ENCODE data around the gene ALMS1. TPM values are rescaled to one million over a fixed set of nuclear protein-coding genes. Genes with fewer than 3 reads are reported as not detected.

The ALMS1 gene
- total and polyA plus RNA-seq, 2 donors (not counting 3 experiments of a cell fraction or from before 2014, with no cell fraction given), result 5.7 to 15.4 TPM

DNA sequence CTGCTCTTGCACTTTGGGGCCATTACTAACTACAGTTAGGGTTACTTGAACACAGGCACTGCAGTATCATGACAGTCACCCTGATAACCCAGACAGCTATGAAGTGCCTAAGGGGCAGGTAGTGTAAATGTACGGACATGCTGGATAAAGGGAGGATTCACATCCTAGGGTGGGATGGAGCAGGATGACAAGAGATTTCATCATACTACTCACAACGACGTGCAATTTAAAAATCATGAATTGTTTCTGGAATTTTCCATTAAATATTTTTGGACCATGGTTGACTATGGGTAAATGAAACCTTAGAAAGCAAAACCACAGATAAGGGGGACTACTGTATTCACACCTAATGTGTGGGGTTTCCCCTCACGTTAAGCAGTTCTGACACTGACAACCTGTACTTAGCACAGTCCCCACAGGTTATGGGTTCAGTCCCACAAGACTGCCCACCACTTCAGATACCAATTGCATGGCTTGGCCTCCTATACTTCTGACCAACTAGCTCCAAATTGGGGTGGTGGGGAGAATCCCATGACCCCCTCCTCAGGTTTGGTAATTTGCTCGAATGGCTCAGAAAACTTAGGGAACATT lies 180.7 kb downstream of the ALMS1 start:
- BruUV-seq (replicated peaks), result no TSS peak
- ChIA-PET POLR2A (no interaction called here), CTCF (interaction anchor here (1.2 kb wide), 1 partner anchor 9 kb away, joined by 3 read pairs; no protein-coding TSS in a partner anchor)
- Histone ChIP-seq H3K79me2 (ENCODE audit: control insufficient read depth, insufficient read depth, low read length) (no peaks in the 10 kb centered on the region), H4K20me1 (replicated peaks; ENCODE audit: control insufficient read depth, extremely low read depth, insufficient read depth, low read length) (no peaks in the 10 kb centered on the region), H3K4me3 (replicated peaks in 1 of 3; ENCODE audit: insufficient read depth in 1 of 3, low read depth in 1 of 3, low read length in 3 of 3) (no peak overlapping the region), H3K9ac (replicated peaks; ENCODE audit: extremely low read depth, insufficient read depth, low read length) (no peak overlapping the region), H2AFZ (ENCODE audit: low read depth, low read length) (no peak overlapping the region), H3K27me3 (ENCODE audit: control insufficient read depth in 2 of 2, insufficient read depth in 2 of 2, low read length in 2 of 2) (no peaks in the 10 kb centered on the region), H3K9me3 (replicated peaks; ENCODE audit: control insufficient read depth, insufficient read depth, low read length) (no peaks in the 10 kb centered on the region), H3K27ac (ENCODE audit: insufficient read depth, low read depth, low read length) (no peak overlapping the region), H3K36me3 (ENCODE audit: control insufficient read depth in 2 of 2, extremely low read depth in 1 of 2, insufficient read depth in 2 of 2, low read length in 2 of 2) (no peaks in the 10 kb centered on the region), H3K4me2 (ENCODE audit: insufficient read depth, low read length) (no peak overlapping the region), H3K4me1 (ENCODE audit: control insufficient read depth, extremely low read depth, insufficient read depth, low read length) (no peaks in the 10 kb centered on the region), H3K9me1 (replicated peaks; ENCODE audit: control insufficient read depth, extremely low read depth, insufficient read depth, low read length) (no peaks in the 10 kb centered on the region)
- FAIRE-seq (no peak), DNase-seq (ENCODE audit: low read depth, low spot score) (no peak)
- dilution Hi-C loops (cut with MboI; ENCODE audit: extremely low pct_ligation_motif_present, low sequenced_read_pairs), result no loop called here
- no peak for TF ChIP-seq EZH2 (IDR thresholded peaks at IDR 0.05; ENCODE audit: borderline replicate concordance, low read depth, low read length, severe bottlenecking)
- no peak for TF ChIP-seq JUN (IDR thresholded peaks at IDR 0.05; ENCODE audit: borderline replicate concordance, insufficient read depth, insufficient read length, low read depth)
- no peak for TF ChIP-seq GATA2 (IDR thresholded peaks at IDR 0.05; ENCODE audit: insufficient read depth, insufficient read length, low read depth, low read length)
- TF ChIP-seq, protein P1, sequence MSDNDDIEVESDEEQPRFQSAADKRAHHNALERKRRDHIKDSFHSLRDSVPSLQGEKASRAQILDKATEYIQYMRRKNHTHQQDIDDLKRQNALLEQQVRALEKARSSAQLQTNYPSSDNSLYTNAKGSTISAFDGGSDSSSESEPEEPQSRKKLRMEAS (IDR thresholded peaks at IDR 0.05; ENCODE audit: insufficient read depth, insufficient read length), result no peak
- TF ChIP-seq MYC (IDR thresholded peaks at IDR 0.05; ENCODE audit: low read depth, low read length), result no peak
- TF ChIP-seq POLR2A (IDR thresholded peaks at IDR 0.05; ENCODE audit: low read depth, low read length), result no peak
- no peak for TF ChIP-seq FOS (IDR thresholded peaks at IDR 0.05; ENCODE audit: borderline replicate concordance, insufficient read depth, low read length)
- TF ChIP-seq, protein P2, sequence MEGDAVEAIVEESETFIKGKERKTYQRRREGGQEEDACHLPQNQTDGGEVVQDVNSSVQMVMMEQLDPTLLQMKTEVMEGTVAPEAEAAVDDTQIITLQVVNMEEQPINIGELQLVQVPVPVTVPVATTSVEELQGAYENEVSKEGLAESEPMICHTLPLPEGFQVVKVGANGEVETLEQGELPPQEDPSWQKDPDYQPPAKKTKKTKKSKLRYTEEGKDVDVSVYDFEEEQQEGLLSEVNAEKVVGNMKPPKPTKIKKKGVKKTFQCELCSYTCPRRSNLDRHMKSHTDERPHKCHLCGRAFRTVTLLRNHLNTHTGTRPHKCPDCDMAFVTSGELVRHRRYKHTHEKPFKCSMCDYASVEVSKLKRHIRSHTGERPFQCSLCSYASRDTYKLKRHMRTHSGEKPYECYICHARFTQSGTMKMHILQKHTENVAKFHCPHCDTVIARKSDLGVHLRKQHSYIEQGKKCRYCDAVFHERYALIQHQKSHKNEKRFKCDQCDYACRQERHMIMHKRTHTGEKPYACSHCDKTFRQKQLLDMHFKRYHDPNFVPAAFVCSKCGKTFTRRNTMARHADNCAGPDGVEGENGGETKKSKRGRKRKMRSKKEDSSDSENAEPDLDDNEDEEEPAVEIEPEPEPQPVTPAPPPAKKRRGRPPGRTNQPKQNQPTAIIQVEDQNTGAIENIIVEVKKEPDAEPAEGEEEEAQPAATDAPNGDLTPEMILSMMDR (IDR thresholded peaks at IDR 0.05; ENCODE audit: extremely low read depth in 1 of 2, insufficient read depth in 1 of 2, low read depth in 1 of 2, low read length in 2 of 2), result no peak
- no peak for TF ChIP-seq POLR2AphosphoS5 (IDR thresholded peaks at IDR 0.05; ENCODE audit: insufficient read depth, low read depth, low read length)
- intact Hi-C loops (cut with micrococcal nuclease), result no loop called here
